Breast epithelium (tissue), 3 donors: ENCODE data around the gene EPHB2.

Experiments
- POLR2A ChIP-seq: fragments of 450-650 bp; IDR thresholded peaks from one replicate; pipeline ENCODE4 v1.6.1; 2016; ENCODE audit warnings: antibody characterized with exemption, mild to moderate bottlenecking, moderate library complexity
- TF ChIP-seq, protein P1 (sequence below), 3 donors: fragments of 450-650 bp; IDR thresholded peaks; one replicate each; pipeline ENCODE4 v1.5.1; 2016 to 2017; ENCODE audit warnings: antibody characterized with exemption in 3 of 3, mild to moderate bottlenecking in 3 of 3, moderate library complexity in 3 of 3

DNA sequence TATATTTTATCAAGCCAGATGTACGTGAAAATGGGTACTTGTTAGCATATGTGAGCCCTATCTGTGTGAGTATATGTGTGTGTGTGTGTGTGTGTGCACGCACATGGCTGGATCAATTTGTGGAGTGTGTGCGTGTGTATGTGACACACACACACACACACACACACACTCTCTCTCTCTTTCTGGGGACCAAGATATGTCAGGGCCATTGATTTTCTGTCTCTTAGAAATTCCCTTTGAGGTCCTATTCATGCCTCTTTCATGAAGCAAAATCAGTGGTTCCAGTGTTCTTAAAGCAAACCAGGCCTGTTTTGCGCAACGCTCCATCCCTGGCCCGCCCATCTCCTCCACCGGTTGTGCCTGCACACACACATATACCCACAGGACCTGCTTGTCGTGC is 90.0 kb downstream of the EPHB2 start:
- TF ChIP-seq, protein P1, sequence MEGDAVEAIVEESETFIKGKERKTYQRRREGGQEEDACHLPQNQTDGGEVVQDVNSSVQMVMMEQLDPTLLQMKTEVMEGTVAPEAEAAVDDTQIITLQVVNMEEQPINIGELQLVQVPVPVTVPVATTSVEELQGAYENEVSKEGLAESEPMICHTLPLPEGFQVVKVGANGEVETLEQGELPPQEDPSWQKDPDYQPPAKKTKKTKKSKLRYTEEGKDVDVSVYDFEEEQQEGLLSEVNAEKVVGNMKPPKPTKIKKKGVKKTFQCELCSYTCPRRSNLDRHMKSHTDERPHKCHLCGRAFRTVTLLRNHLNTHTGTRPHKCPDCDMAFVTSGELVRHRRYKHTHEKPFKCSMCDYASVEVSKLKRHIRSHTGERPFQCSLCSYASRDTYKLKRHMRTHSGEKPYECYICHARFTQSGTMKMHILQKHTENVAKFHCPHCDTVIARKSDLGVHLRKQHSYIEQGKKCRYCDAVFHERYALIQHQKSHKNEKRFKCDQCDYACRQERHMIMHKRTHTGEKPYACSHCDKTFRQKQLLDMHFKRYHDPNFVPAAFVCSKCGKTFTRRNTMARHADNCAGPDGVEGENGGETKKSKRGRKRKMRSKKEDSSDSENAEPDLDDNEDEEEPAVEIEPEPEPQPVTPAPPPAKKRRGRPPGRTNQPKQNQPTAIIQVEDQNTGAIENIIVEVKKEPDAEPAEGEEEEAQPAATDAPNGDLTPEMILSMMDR (IDR thresholded peaks at IDR 0.05) = no peak
- no peak for TF ChIP-seq POLR2A
